Activated CD4-positive, alpha-beta memory T cell treated with anti-CD3 and anti-CD28 coated beads for 36 hours (primary cell): ENCODE results near the gene ZNF665. TPM values are rescaled to one million over a fixed set of nuclear protein-coding genes. Genes with fewer than 3 reads are reported as not detected.
"Not testable (repeated sequence)": the region's sequence is repeated elsewhere in the genome, so short reads cannot be mapped to it uniquely, and the experiment has no call there.

Experiments
- CTCF ChIA-PET: fragments of 350-600 bp; sonication (Branson Sonifier 250); formaldehyde crosslinking; loops from one replicate; lab custom pipeline; 2021; ENCODE audit warnings: antibody characterized with exemption, inconsistent platforms; lab: Charles Lee
- POLR2A ChIA-PET: fragments of 350-600 bp; sonication (Branson Sonifier 250); formaldehyde crosslinking; loops from one replicate; lab custom pipeline; 2021; ENCODE audit warnings: antibody characterized with exemption; lab: Charles Lee
- DNase-seq: peaks from one replicate; pipeline ENCODE4 v3.0.0-alpha.2; 2020
- H3K27ac Mint-ChIP-seq: one replicate; pipeline ENCODE4 v1.8.0; 2021; ENCODE audit warnings: mixed read lengths
- H3K27me3 Mint-ChIP-seq: one replicate; pipeline ENCODE4 v1.8.0; 2021; ENCODE audit warnings: mixed read lengths
- H3K36me3 Mint-ChIP-seq: one replicate; pipeline ENCODE4 v1.8.0; 2021; ENCODE audit warnings: mixed read lengths
- H3K4me1 Mint-ChIP-seq: one replicate; pipeline ENCODE4 v1.8.0; 2021; ENCODE audit warnings: low read depth, mixed read lengths
- H3K4me3 Mint-ChIP-seq: one replicate; pipeline ENCODE4 v1.8.0; 2021; ENCODE audit warnings: mild to moderate bottlenecking, mixed read lengths
- H3K9me3 Mint-ChIP-seq: one replicate; pipeline ENCODE4 v1.8.0; 2021; ENCODE audit warnings: mixed read lengths
- intact Hi-C: fragments of 100-400 bp; cut with micrococcal nuclease; formaldehyde crosslinking; loops from one replicate; pipeline ENCODE4 v1.15.1; 2023
- total RNA-seq, 2 experiments: library from RNA; stranded (reverse); gene quantifications; one replicate each; pipeline ENCODE4 v1.2.3, GENCODE V29; 2021

Gene ZNF665
- total RNA-seq, 2 experiments from 2014 or later = 4.7 to 4.8 TPM

- intact Hi-C loops = loop anchor here (10.0 kb wide), 1 partner anchor 1485 kb away; no protein-coding TSS in a partner anchor
- H3K27me3 Mint-ChIP-seq, POLR2A ChIA-PET, H3K27ac Mint-ChIP-seq, DNase-seq, CTCF ChIA-PET, H3K4me3 Mint-ChIP-seq: not testable (repeated sequence)
- peaks cover 15% of the 10 kb centered on the region for H3K4me1 Mint-ChIP-seq
- H3K36me3 Mint-ChIP-seq = peaks cover 38% of the 10 kb centered on the region
- peaks cover 35% of the 10 kb centered on the region for H3K9me3 Mint-ChIP-seq
Measured at GRCh38 chr19:53189691-53190198, 3.4 kb downstream of the ZNF665 start.

DNA sequence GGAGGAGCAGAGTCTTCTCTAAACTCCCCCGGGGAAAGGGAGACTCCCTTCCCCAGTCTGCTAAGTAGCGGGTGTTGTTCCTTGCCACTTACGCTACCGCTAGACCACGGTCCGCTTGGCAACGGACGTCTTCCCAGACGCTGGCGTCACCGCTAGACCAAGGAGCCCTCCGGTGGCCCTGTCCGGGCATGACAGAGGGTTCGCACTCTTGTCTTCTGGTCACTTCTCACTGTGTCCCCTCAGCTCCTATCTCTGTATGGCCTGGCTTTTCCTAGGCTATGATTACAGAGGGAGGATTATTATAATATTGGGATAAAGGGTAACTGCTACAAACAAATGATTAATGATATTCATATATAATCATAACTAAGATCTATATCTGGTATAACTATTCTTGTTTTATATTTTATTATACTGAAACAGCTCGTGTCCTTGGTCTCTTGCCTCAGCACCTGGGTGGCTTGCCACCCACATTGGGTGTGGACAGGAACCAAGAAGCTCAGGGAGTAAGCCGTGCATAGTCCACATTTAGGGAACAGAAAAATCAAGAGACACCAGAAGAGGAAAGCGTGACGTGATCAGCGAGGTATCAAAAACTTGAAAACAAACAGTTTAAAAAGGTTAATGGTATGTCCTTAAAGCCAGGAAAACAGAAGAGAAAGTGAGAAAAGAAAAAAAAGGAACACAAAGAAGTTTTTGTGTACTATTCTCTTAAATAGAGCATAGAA is 7.8 kb downstream of the ZNF665 start:
- H3K27ac Mint-ChIP-seq, DNase-seq, H3K4me1 Mint-ChIP-seq, CTCF ChIA-PET, intact Hi-C loops, POLR2A ChIA-PET, H3K27me3 Mint-ChIP-seq, H3K4me3 Mint-ChIP-seq: not testable (repeated sequence)
- H3K9me3 Mint-ChIP-seq = peaks cover 26% of the 10 kb centered on the region
- H3K36me3 Mint-ChIP-seq = peaks cover 45% of the 10 kb centered on the region

DNA sequence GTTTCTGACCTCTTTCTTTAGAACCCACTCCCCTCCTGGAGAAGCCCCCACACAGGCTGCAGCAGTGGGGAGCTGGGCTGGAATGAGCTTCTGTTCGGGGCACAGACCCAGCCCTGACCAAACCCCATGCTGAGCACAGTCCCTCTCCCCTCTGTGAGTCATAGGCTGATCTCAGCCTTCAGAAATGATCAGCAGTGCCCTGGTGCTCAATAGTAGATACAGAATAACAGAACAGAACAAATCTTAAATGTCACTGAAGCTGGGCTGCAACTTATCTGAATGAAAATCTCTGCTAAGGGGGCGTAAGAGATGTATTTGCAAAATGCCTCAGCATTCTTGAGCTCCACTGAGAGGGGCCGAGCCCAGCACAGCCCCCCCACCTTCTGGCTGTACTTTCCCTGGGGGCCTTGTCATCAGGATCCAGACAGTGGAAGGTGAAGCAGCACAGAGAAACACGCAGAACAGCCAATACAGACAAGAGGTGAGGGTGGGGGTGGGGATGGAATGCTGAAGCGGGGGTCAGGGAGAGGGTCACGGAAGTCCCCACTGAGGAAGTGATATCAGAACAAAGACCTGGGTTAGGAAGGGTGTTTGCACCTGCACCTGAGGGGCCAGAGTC is 9.9 kb downstream of the ZNF665 start:
- POLR2A ChIA-PET = no interaction called here
- intact Hi-C loops = no loop called here
- CTCF ChIA-PET = no interaction called here
- peaks cover 53% of the 10 kb centered on the region for H3K36me3 Mint-ChIP-seq
- peaks cover 29% of the 10 kb centered on the region for H3K9me3 Mint-ChIP-seq
- no peak for DNase-seq
- no peak overlapping the region for H3K27ac Mint-ChIP-seq
- no peaks in the 10 kb centered on the region for H3K27me3 Mint-ChIP-seq
- H3K4me3 Mint-ChIP-seq = no peak overlapping the region
- no peaks in the 10 kb centered on the region for H3K4me1 Mint-ChIP-seq

DNA sequence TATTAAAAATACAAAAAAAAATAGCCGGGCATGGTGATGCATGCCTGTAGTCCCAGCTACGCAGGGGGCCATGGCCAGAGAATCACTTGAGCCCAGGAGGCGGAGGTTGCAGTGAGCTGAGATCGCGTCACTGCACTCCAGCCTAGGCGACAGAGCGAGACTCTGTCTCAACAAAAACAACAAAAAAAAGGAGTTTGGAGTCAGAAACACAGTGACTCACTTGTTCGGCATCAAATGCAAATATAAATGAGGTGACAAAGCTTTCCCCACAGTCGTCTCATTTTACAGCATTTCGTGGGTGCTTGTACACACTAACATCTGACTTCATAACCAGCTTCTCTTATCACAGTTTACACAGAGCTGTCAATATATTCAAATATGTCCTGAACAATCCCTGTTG is 11.0 kb downstream of the ZNF665 start:
- intact Hi-C loops = no loop called here
- peaks cover 37% of the 10 kb centered on the region for H3K9me3 Mint-ChIP-seq
- no peaks in the 10 kb centered on the region for H3K27me3 Mint-ChIP-seq
- no peak overlapping the region for H3K27ac Mint-ChIP-seq
- CTCF ChIA-PET = no interaction called here
- H3K36me3 Mint-ChIP-seq = peaks cover 63% of the 10 kb centered on the region
- POLR2A ChIA-PET = no interaction called here
- H3K4me3 Mint-ChIP-seq = no peak overlapping the region
- no peaks in the 10 kb centered on the region for H3K4me1 Mint-ChIP-seq
- no peak for DNase-seq

GRCh38 chr19:53177986-53178385 is 15.2 kb downstream of the ZNF665 start:
- ChIA-PET CTCF (no interaction called here), POLR2A (no interaction called here)
- Mint-ChIP-seq H3K36me3 (peaks cover 76% of the 10 kb centered on the region), H3K4me3 (no peak overlapping the region), H3K4me1 (no peaks in the 10 kb centered on the region), H3K9me3 (peaks cover 55% of the 10 kb centered on the region), H3K27ac (no peak overlapping the region), H3K27me3 (no peaks in the 10 kb centered on the region)
- no peak for DNase-seq
- intact Hi-C loops = no loop called here

DNA sequence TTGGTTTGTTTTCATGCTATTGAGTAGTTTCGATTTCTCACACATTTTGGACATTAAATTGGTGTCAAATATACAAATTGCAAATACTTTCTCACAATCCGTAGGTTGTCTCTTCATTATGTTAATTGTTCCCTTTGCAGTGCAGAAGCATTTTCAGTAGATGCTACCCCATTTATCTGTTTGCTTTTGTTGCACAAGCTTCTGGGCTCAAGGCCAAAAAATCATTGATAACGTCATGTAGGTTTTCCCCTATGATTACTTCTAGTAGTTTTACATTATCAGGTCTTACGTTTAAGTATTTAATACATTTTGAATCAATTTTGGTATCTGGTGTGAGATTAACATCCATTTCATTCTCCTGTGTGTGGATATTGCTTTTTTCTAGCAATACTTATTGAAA is 20.3 kb downstream of the ZNF665 start:
- no peak overlapping the region for H3K4me3 Mint-ChIP-seq
- intact Hi-C loops = no loop called here
- H3K27ac Mint-ChIP-seq = no peak overlapping the region
- no peak for DNase-seq
- CTCF ChIA-PET = no interaction called here
- H3K9me3 Mint-ChIP-seq = peaks cover 59% of the 10 kb centered on the region
- peaks cover 56% of the 10 kb centered on the region for H3K36me3 Mint-ChIP-seq
- POLR2A ChIA-PET = no interaction called here
- H3K27me3 Mint-ChIP-seq = no peaks in the 10 kb centered on the region
- H3K4me1 Mint-ChIP-seq = no peaks in the 10 kb centered on the region

DNA sequence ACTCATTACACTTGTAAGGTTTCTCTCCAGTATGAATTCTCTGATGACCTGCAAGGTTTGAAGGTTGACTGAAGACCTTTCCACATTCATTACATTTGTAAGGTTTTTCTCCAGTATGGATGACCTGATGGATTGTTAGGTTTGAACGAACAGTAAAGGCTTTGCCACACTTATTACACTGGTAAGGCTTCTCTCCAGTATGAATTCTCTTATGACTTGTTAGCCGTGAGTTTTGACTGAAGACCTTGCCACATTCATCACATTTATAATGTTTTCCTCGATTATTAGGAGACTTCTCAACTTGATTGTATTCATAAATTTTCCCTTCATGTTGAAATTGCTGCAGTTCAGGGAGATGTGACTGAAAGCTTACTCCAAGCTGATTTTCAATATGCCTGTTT is 27.5 kb downstream of the ZNF665 start:
- no peak for DNase-seq
- Mint-ChIP-seq H3K9me3 (peaks cover 62% of the 10 kb centered on the region), H3K36me3 (peaks cover 51% of the 10 kb centered on the region), H3K27ac (no peak overlapping the region), H3K4me3 (no peak overlapping the region), H3K4me1 (no peaks in the 10 kb centered on the region), H3K27me3 (no peaks in the 10 kb centered on the region)
- ChIA-PET POLR2A (no interaction called here), CTCF (no interaction called here)
- intact Hi-C loops = no loop called here

DNA sequence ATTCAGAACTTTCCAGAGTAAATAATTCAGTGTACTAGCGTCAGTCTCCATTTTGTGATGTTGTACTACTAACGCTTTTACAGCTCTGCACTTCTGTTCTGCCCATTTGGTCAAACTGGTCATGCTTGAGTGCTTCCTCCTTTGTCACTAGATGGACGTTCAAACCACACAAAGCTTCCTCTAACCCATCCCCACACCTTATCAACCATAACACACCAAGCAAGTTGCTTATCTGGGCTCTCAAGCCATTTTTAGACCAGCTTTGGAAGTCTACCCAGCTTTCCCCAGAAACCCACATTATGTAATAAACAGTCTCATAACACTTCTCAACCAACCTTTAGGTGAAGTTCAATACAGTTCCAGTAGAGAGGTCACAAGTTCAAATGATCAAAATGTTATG is 32.0 kb downstream of the ZNF665 start:
- intact Hi-C loops = no loop called here
- peaks cover 15% of the 10 kb centered on the region for H3K4me1 Mint-ChIP-seq
- H3K4me3 Mint-ChIP-seq = no peak overlapping the region
- H3K36me3 Mint-ChIP-seq = peaks cover 51% of the 10 kb centered on the region
- ChIA-PET CTCF (no interaction called here), POLR2A (no interaction called here)
- H3K27me3 Mint-ChIP-seq = no peaks in the 10 kb centered on the region
- no peak for DNase-seq
- H3K27ac Mint-ChIP-seq = no peak overlapping the region
- peaks cover 60% of the 10 kb centered on the region for H3K9me3 Mint-ChIP-seq

DNA sequence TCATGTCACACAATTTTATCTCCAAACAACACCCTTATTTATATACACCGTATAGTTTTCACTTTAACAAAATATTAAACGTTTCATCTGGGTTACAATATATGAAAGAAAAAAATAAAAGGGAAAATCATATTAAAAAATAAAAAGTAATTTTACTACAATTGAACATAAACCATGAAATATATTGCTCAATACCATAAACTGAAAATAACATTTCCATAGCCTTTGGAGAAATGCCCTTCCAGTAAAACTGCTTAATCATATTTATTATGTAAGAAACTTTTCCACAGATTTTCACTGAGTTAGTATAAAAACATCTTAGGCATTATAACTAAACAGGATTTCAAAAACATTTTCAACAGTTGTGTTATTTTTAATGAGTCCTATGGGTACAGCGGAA is 32.8 kb downstream of the ZNF665 start:
- peaks cover 59% of the 10 kb centered on the region for H3K9me3 Mint-ChIP-seq
- H3K27ac Mint-ChIP-seq = no peak overlapping the region
- CTCF ChIA-PET = no interaction called here
- intact Hi-C loops = no loop called here
- H3K4me1 Mint-ChIP-seq = peaks cover 15% of the 10 kb centered on the region
- POLR2A ChIA-PET = no interaction called here
- H3K36me3 Mint-ChIP-seq = peaks cover 50% of the 10 kb centered on the region
- no peak for DNase-seq
- H3K4me3 Mint-ChIP-seq = no peak overlapping the region
- H3K27me3 Mint-ChIP-seq = no peaks in the 10 kb centered on the region

DNA sequence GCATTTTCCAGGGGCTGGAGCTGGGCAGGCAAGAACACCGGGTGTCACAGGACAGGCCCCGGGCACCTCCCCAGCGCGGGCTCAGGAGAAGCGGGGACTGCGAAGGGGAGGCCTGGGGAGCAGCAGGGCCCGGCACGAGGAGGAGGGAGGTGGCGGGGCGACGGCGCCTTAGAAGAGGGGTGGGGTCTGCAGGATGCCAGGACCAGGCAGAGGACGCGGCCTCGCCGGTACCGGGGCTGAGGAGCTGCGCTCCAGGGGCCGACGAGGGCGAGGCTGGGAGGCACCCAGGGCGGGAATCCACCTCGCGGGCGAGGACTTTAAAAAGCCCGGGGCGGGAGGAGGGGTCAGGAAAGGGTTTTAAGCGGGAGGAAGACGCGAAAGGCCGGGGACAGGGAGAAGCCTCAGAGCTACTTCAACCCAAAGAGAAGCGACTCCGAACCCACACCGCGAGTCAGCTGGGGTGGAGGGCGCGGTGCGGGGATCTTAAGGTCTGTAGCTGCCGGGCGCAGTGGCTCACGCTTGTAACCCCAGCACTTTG is 35.0 kb downstream of the ZNF665 start:
- ChIA-PET POLR2A (no interaction called here), CTCF (no interaction called here)
- Mint-ChIP-seq H3K27ac (peak overlapping the region; percentile 80), H3K27me3 (no peaks in the 10 kb centered on the region), H3K4me3 (peak overlapping the region; percentile 81), H3K4me1 (peaks cover 15% of the 10 kb centered on the region), H3K36me3 (peaks cover 55% of the 10 kb centered on the region), H3K9me3 (peaks cover 57% of the 10 kb centered on the region)
- DNase-seq = peak; percentile 62
- intact Hi-C loops = loop anchor here (2.0 kb wide), 3 partner anchors 55 to 631 kb away; partner anchors contain the start of genes ZNF160, ZNF808 and ZNF816

- no peaks in the 10 kb centered on the region for H3K27me3 Mint-ChIP-seq
- peak overlapping the region; percentile 81 for H3K4me3 Mint-ChIP-seq
- DNase-seq = no peak
- CTCF ChIA-PET = no interaction called here
- H3K36me3 Mint-ChIP-seq = peaks cover 57% of the 10 kb centered on the region
- peaks cover 57% of the 10 kb centered on the region for H3K9me3 Mint-ChIP-seq
- peaks cover 15% of the 10 kb centered on the region for H3K4me1 Mint-ChIP-seq
- POLR2A ChIA-PET = no interaction called here
- intact Hi-C loops = loop anchor here (2.0 kb wide), 3 partner anchors 55 to 631 kb away; partner anchors contain the start of genes ZNF160, ZNF808 and ZNF816
- H3K27ac Mint-ChIP-seq = peak overlapping the region; percentile 80
Measured at GRCh38 chr19:53157626-53158025, 35.5 kb downstream of the ZNF665 start.

- POLR2A ChIA-PET = no interaction called here
- H3K9me3 Mint-ChIP-seq = peaks cover 60% of the 10 kb centered on the region
- no peak overlapping the region for H3K27ac Mint-ChIP-seq
- peaks cover 62% of the 10 kb centered on the region for H3K36me3 Mint-ChIP-seq
- DNase-seq = no peak
- H3K27me3 Mint-ChIP-seq = no peaks in the 10 kb centered on the region
- H3K4me3 Mint-ChIP-seq = peak overlapping the region; percentile 81
- peaks cover 15% of the 10 kb centered on the region for H3K4me1 Mint-ChIP-seq
- intact Hi-C loops = no loop called here
- CTCF ChIA-PET = no interaction called here
Measured at GRCh38 chr19:53156850-53157249, 36.3 kb downstream of the ZNF665 start.
